GM23338 (cell line): ENCODE measurements around the gene DOCK7.

Experiments used
- CTCF ChIP-seq, 2 experiments: fragments of 200-600 bp in 1 of 2; sonication (generic) in 1 of 2; conservative IDR thresholded peaks; 2 replicates each; pipeline versions ENCODE4 v1.5.1 to v1.6.1; 2016 to 2017; ENCODE audit warnings: antibody characterized with exemption in 2 of 2, low read depth in 2 of 2, mild to moderate bottlenecking in 2 of 2, moderate library complexity in 1 of 2
- POLR2AphosphoS5 ChIP-seq: IDR thresholded peaks from 2 replicates; pipeline ENCODE4 v1.6.1; 2016; ENCODE audit warnings: antibody characterized with exemption, low read depth
- TF ChIP-seq, protein P1 (sequence below): IDR thresholded peaks from 2 replicates; pipeline ENCODE4 v1.6.1; 2016; ENCODE audit warnings: antibody characterized with exemption

- TF ChIP-seq, protein P1, sequence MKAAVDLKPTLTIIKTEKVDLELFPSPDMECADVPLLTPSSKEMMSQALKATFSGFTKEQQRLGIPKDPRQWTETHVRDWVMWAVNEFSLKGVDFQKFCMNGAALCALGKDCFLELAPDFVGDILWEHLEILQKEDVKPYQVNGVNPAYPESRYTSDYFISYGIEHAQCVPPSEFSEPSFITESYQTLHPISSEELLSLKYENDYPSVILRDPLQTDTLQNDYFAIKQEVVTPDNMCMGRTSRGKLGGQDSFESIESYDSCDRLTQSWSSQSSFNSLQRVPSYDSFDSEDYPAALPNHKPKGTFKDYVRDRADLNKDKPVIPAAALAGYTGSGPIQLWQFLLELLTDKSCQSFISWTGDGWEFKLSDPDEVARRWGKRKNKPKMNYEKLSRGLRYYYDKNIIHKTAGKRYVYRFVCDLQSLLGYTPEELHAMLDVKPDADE, result no peak
- no peak for TF ChIP-seq CTCF (conservative IDR thresholded peaks at IDR 0.05; ENCODE audit: low read depth in 2 of 2)
- TF ChIP-seq POLR2AphosphoS5, result no peak
Measured at GRCh38 chr1:62494137-62494536, 194.0 kb downstream of the DOCK7 start.
